Endothelial cell (in vitro differentiated cells): Measurements from ENCODE around the gene LEKR1. TPM values are rescaled to one million over a fixed set of nuclear protein-coding genes. Genes with fewer than 3 reads are reported as not detected.
A peak's percentile ranks its signal among the peaks of the same experiment; 100 is the strongest.
"Not testable (repeated sequence)": the region's sequence is repeated elsewhere in the genome, so short reads cannot be mapped to it uniquely, and the experiment has no call there.

ENCODE experiments used
- DNase-seq: peaks from one replicate; pipeline ENCODE4 v3.0.0; 2021; ENCODE audit warnings: low spot score
- H3K27ac Mint-ChIP-seq: one replicate; pipeline ENCODE4 v1.8.0; 2021; ENCODE audit warnings: mixed read lengths, inconsistent platforms; ENCODE audit not compliant: unreplicated experiment
- H3K27me3 Mint-ChIP-seq: one replicate; pipeline ENCODE4 v1.8.0; 2021; ENCODE audit warnings: mild to moderate bottlenecking, moderate library complexity, mixed read lengths, inconsistent platforms; ENCODE audit not compliant: unreplicated experiment
- H3K36me3 Mint-ChIP-seq: one replicate; pipeline ENCODE4 v1.8.0; 2021; ENCODE audit warnings: mild to moderate bottlenecking, low read depth, mixed read lengths, inconsistent platforms; ENCODE audit not compliant: unreplicated experiment
- H3K4me1 Mint-ChIP-seq: one replicate; pipeline ENCODE4 v1.8.0; 2021; ENCODE audit warnings: mild to moderate bottlenecking, mixed read lengths, inconsistent platforms; ENCODE audit not compliant: unreplicated experiment
- H3K4me3 Mint-ChIP-seq: one replicate; pipeline ENCODE4 v1.8.0; 2021; ENCODE audit warnings: mild to moderate bottlenecking, mixed read lengths, inconsistent platforms; ENCODE audit not compliant: unreplicated experiment
- H3K9me3 Mint-ChIP-seq: one replicate; pipeline ENCODE4 v1.8.0; 2021; ENCODE audit warnings: mixed read lengths, inconsistent platforms; ENCODE audit not compliant: unreplicated experiment
- CTCF ChIP-seq: fragments of 200-600 bp; sonication (generic); IDR thresholded peaks from one replicate; pipeline ENCODE4 v1.5.0; 2021; ENCODE audit warnings: antibody characterized with exemption; ENCODE audit not compliant: unreplicated experiment
- total RNA-seq: library from RNA; stranded (reverse); fragmentation: NEBNext Ultra II Directional; extraction: Animal tissue kit (Norgen Biotek cat#: 25700); gene quantifications from one replicate; pipeline ENCODE4 v1.2.1, GENCODE V29; 2021; ENCODE audit not compliant: unreplicated experiment

Gene LEKR1
- total RNA-seq, 1 donor from 2014 or later: 0.18 TPM

GRCh38 chr3:156819842-156820691 lies 6.1 kb upstream of the LEKR1 start:
- H3K4me1 Mint-ChIP-seq: peaks cover 9% of the 10 kb centered on the region
- H3K27me3 Mint-ChIP-seq: peaks cover 16% of the 10 kb centered on the region
- no peak overlapping the region for H3K4me3 Mint-ChIP-seq
- H3K9me3 Mint-ChIP-seq: no peaks in the 10 kb centered on the region
- H3K27ac Mint-ChIP-seq: no peak overlapping the region
- TF ChIP-seq CTCF: no peak
- no peak for DNase-seq
- no peaks in the 10 kb centered on the region for H3K36me3 Mint-ChIP-seq

DNA sequence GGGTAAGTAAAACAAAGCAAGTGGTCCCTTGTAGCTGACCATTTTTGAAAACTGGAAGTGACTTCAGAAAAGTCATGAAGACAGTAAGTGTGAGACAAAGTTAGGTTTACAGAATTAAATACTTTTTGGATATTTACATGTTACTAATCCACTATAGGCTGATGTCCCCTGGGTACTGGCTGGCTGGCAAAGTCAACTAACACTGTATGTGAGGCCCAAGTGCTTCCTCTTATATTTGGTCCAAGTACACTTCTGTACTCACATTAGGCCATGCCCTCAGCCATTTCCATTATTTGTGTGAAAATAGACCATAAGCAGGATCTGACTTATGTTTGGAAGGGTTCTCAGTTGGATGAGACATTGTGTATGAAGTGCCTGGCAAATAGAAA lies 5.5 kb upstream of the LEKR1 start:
- TF ChIP-seq CTCF: no peak
- peaks cover 13% of the 10 kb centered on the region for H3K27me3 Mint-ChIP-seq

DNA sequence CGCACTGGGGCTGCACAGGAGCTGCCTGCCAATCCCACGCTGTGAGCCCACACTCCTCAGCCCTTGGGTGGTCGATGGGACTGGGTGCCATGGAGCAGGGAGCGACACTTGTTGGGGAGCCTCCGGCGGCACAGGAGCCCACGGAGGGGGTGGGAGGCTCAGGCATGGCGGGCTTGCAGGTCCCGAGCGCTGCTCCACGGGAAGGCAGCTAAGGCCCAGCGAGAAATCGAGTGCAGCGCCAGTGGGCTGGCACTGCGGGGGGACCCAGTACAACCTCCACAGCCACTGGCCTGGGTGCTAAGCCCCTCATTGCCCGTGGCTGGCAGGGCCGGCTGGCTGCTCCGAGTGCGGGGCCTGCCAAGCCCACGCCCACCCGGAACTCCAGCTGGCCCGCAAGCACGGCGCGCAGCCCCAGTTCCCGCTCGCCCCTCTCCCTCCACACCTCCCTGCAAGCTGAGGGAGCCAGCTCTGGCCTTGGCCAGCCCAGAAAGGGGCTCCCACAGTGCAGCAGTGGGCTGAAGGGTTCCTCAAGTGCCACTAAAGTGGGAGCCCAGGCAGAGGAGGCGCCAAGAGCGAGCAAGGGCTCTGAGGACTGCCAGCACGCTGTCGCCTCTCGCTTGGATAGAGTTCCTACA lies 3.4 kb upstream of the LEKR1 start:
- not testable (repeated sequence) for H3K9me3 Mint-ChIP-seq, H3K4me3 Mint-ChIP-seq, DNase-seq, H3K27ac Mint-ChIP-seq, H3K36me3 Mint-ChIP-seq
- peaks cover 11% of the 10 kb centered on the region for H3K27me3 Mint-ChIP-seq
- peaks cover 18% of the 10 kb centered on the region for H3K4me1 Mint-ChIP-seq

More for the DNA sequence above, 5.5 kb upstream of the LEKR1 start:
- Mint-ChIP-seq H3K4me3 (no peak overlapping the region), H3K4me1 (peaks cover 9% of the 10 kb centered on the region), H3K9me3 (no peaks in the 10 kb centered on the region), H3K36me3 (no peaks in the 10 kb centered on the region), H3K27ac (no peak overlapping the region)
- DNase-seq: no peak

GRCh38 chr3:156825795-156826143 lies 384 bp upstream of the LEKR1 start:
- H3K4me1 Mint-ChIP-seq: peaks cover 18% of the 10 kb centered on the region
- H3K27ac Mint-ChIP-seq: peak overlapping the region; percentile 92
- H3K9me3 Mint-ChIP-seq: no peaks in the 10 kb centered on the region
- no peak for TF ChIP-seq CTCF
- no peak for DNase-seq
- peak overlapping the region; percentile 90 for H3K4me3 Mint-ChIP-seq
- H3K27me3 Mint-ChIP-seq: peaks cover 11% of the 10 kb centered on the region
- H3K36me3 Mint-ChIP-seq: no peaks in the 10 kb centered on the region

DNA sequence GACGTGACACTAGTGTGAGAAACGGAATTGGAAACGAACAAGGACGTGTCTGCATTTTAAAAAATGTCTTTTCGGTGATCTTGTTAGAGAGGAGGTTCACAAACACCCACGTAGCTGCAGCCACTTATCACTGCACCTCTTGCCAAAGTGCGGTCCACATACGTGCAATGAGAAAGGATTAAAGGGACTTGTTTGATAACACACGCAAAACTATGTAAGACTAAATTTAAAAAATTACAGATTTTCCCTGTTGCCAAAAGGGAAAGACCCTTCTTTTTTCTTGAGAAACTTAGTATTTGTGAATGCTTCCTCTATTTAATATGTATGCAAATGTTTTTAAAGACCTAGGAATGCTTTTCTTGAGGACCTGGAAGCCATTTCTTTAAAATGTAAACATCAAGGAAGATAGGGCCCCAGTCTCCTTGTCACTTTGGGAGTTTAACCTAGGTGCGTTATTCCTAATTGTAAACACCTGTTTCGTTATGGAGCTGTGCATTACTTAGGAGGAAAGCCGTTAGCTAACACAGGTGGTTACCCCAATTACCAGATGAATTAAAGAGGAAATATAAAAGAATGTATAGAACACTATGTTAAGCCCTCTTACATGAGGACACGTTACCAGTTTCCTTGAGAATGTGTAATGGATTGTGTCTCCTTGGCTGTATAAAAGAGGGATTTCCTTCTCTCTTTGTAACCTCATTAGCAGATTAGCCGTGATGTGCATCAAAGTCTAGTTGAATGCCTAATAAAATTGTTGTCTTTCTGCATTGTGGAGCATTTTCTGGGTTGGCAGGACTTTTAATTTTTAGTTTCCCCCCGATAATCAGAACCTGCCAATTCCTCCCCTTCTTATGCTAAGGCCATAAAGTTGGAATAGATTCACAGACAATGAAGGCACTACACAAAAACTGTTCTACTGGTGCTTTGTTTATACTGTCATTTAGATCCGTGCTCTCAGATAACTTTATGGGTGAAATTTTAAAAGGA lies 1.0 kb downstream of the LEKR1 start:
- peaks cover 11% of the 10 kb centered on the region for H3K27me3 Mint-ChIP-seq

More for the DNA sequence above, 1.0 kb downstream of the LEKR1 start:
- H3K36me3 Mint-ChIP-seq: no peaks in the 10 kb centered on the region
- H3K9me3 Mint-ChIP-seq: no peaks in the 10 kb centered on the region
- H3K27ac Mint-ChIP-seq: peak overlapping the region; percentile 93
- no peak for TF ChIP-seq CTCF
- no peak for DNase-seq
- peaks cover 18% of the 10 kb centered on the region for H3K4me1 Mint-ChIP-seq
- H3K4me3 Mint-ChIP-seq: peak overlapping the region; percentile 90
